Measurements from ENCODE around the gene GALR3.

GALR3 gene

GRCh38 chr22:37812869-37813678, 10.1 kb upstream of the GALR3 start:
- no peaks in the 10 kb centered on the region for H3F3A ChIP-seq (ENCODE audit: low read depth)
- H3K27me3 ChIP-seq (ENCODE audit: insufficient read depth, low read length, poor library complexity, severe bottlenecking) = no peaks in the 10 kb centered on the region
- H3K4me1 ChIP-seq (ENCODE audit: insufficient read depth, low read length, poor library complexity, severe bottlenecking) = peaks cover 7% of the 10 kb centered on the region
- no peak overlapping the region for H3K4me2 ChIP-seq (ENCODE audit: low read depth, low read length, poor library complexity, severe bottlenecking)
- TF ChIP-seq EZH2phosphoT487 (IDR thresholded peaks at IDR 0.05; ENCODE audit: borderline replicate concordance) (no peak), CTCF (conservative IDR thresholded peaks at IDR 0.05; ENCODE audit: low read length) (no peak)
- peaks cover 13% of the 10 kb centered on the region; the same call in 1 of the 2 replicates for H3K79me2 ChIP-seq (ENCODE audit: insufficient read depth, low read length)
- H2AFZ ChIP-seq (ENCODE audit: low read length) = no peak overlapping the region
- H3K4me3 ChIP-seq (ENCODE audit: low read length, poor library complexity, severe bottlenecking) = no peak overlapping the region
- no peaks in the 10 kb centered on the region for H3K36me3 ChIP-seq (ENCODE audit: insufficient read depth, low read length)
- H3K9me2 ChIP-seq (replicated peaks; ENCODE audit: low read depth, low read length) = no peaks in the 10 kb centered on the region
- no peak overlapping the region for H3K9ac ChIP-seq (ENCODE audit: low read depth, low read length, poor library complexity, severe bottlenecking)
- no peaks in the 10 kb centered on the region for H4K20me1 ChIP-seq (ENCODE audit: insufficient read depth, low read length, poor library complexity, severe bottlenecking)
- no peaks in the 10 kb centered on the region for H3K9me3 ChIP-seq (ENCODE audit: insufficient read depth, low read depth, low read length)

GRCh38 chr22:37815593-37815992, 7.6 kb upstream of the GALR3 start:
- no peak overlapping the region for H3K4me2 ChIP-seq (ENCODE audit: low read depth, low read length, poor library complexity, severe bottlenecking)
- H3K36me3 ChIP-seq (ENCODE audit: insufficient read depth, low read length) = no peaks in the 10 kb centered on the region
- no peak for TF ChIP-seq EZH2phosphoT487 (IDR thresholded peaks at IDR 0.05; ENCODE audit: borderline replicate concordance)
- TF ChIP-seq CTCF (conservative IDR thresholded peaks at IDR 0.05; ENCODE audit: low read length) = no peak
- no peak overlapping the region for H3K9ac ChIP-seq (ENCODE audit: low read depth, low read length, poor library complexity, severe bottlenecking)
- no peaks in the 10 kb centered on the region for H3K79me2 ChIP-seq (ENCODE audit: insufficient read depth, low read length)
- no peaks in the 10 kb centered on the region for H3K27me3 ChIP-seq (ENCODE audit: insufficient read depth, low read length, poor library complexity, severe bottlenecking)
- H3K9me2 ChIP-seq (replicated peaks; ENCODE audit: low read depth, low read length) = no peaks in the 10 kb centered on the region
- H2AFZ ChIP-seq (ENCODE audit: low read length) = no peak overlapping the region
- no peaks in the 10 kb centered on the region for H4K20me1 ChIP-seq (ENCODE audit: insufficient read depth, low read length, poor library complexity, severe bottlenecking)
- H3K4me1 ChIP-seq (ENCODE audit: insufficient read depth, low read length, poor library complexity, severe bottlenecking) = no peaks in the 10 kb centered on the region
- no peaks in the 10 kb centered on the region for H3K9me3 ChIP-seq (ENCODE audit: insufficient read depth, low read depth, low read length)
- H3K4me3 ChIP-seq (ENCODE audit: low read length, poor library complexity, severe bottlenecking) = no peak overlapping the region
- no peaks in the 10 kb centered on the region for H3F3A ChIP-seq (ENCODE audit: low read depth)

GRCh38 chr22:37816543-37817180, 6.5 kb upstream of the GALR3 start:
- H3F3A ChIP-seq (ENCODE audit: low read depth) = no peaks in the 10 kb centered on the region
- H3K27me3 ChIP-seq (ENCODE audit: insufficient read depth, low read length, poor library complexity, severe bottlenecking) = no peaks in the 10 kb centered on the region
- H3K79me2 ChIP-seq (ENCODE audit: insufficient read depth, low read length) = no peaks in the 10 kb centered on the region
- TF ChIP-seq EZH2phosphoT487 (IDR thresholded peaks at IDR 0.05; ENCODE audit: borderline replicate concordance) (no peak), CTCF (conservative IDR thresholded peaks at IDR 0.05; ENCODE audit: low read length) (no peak)
- H3K4me3 ChIP-seq (ENCODE audit: low read length, poor library complexity, severe bottlenecking) = no peak overlapping the region
- no peak overlapping the region for H3K9ac ChIP-seq (ENCODE audit: low read depth, low read length, poor library complexity, severe bottlenecking)
- H4K20me1 ChIP-seq (ENCODE audit: insufficient read depth, low read length, poor library complexity, severe bottlenecking) = no peaks in the 10 kb centered on the region
- no peaks in the 10 kb centered on the region for H3K4me1 ChIP-seq (ENCODE audit: insufficient read depth, low read length, poor library complexity, severe bottlenecking)
- H3K9me2 ChIP-seq (replicated peaks; ENCODE audit: low read depth, low read length) = no peaks in the 10 kb centered on the region
- no peak overlapping the region for H2AFZ ChIP-seq (ENCODE audit: low read length)
- H3K36me3 ChIP-seq (ENCODE audit: insufficient read depth, low read length) = no peaks in the 10 kb centered on the region
- no peaks in the 10 kb centered on the region for H3K9me3 ChIP-seq (ENCODE audit: insufficient read depth, low read depth, low read length)
- H3K4me2 ChIP-seq (ENCODE audit: low read depth, low read length, poor library complexity, severe bottlenecking) = no peak overlapping the region
